GM23248 (cell line): Measurements from ENCODE around the gene CEP131.

Source experiments
- EZH2 ChIP-seq: fragments of 200-600 bp; sonication (generic); IDR thresholded peaks from 2 replicates; pipeline ENCODE4 v1.6.1; 2018; ENCODE audit warnings: antibody characterized with exemption, mild to moderate bottlenecking; ENCODE audit not compliant: insufficient read depth, poor library complexity, severe bottlenecking
- EZH2phosphoT487 ChIP-seq: fragments of 200-600 bp; sonication (generic); IDR thresholded peaks from 2 replicates; pipeline ENCODE4 v1.6.1; 2018; ENCODE audit warnings: antibody characterized with exemption, moderate library complexity, mild to moderate bottlenecking, low read depth; ENCODE audit not compliant: insufficient read depth

DNA sequence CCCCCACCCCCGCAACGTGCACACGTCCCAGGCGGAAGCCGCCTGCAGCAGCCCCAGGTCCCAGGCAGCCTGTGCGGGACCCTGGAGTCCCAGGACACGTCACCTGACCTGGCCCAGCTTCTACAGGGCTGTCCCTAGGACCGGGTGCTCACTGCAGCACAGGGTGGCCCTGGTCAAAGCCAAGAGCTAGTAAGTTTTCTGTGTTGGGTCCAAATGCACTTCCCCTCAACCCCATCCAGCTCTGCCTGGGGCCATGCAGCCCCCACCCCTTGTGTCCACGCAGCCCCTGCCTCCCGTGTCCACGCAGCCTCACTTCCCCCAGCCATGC is 79.6 kb downstream of the CEP131 start:
- TF ChIP-seq EZH2, result no peak
- no peak for TF ChIP-seq EZH2phosphoT487
